HuH-7.5 (cell line): ENCODE data around the gene PIK3CD.
"Not testable (repeated sequence)": the region's sequence is repeated elsewhere in the genome, so short reads cannot be mapped to it uniquely, and the experiment has no call there.

Source experiments
- DNase-seq: peaks from one replicate; pipeline ENCODE4 v3.0.0; 2011; ENCODE audit warnings: low spot score

PIK3CD gene

DNA sequence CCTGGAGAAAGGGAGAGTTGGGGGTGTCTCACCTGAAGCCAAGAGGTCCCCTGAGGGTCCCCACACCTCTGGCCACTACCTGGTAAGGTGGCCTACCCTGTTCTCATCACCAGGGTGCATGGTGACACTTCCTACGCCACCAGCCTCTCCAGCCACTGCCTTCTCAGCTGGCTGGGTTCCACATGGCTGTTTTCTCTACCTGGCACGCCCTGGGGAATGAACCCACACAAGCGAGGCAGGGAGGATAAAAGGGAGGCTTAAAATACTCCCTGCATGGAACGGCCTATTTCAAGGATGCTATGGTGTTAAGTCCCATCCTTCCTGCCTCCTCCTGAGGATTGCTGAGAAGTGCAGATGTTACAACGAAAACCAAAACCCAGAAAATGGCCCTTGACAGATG lies 84.7 kb downstream of the PIK3CD start:
- DNase-seq = no peak

DNA sequence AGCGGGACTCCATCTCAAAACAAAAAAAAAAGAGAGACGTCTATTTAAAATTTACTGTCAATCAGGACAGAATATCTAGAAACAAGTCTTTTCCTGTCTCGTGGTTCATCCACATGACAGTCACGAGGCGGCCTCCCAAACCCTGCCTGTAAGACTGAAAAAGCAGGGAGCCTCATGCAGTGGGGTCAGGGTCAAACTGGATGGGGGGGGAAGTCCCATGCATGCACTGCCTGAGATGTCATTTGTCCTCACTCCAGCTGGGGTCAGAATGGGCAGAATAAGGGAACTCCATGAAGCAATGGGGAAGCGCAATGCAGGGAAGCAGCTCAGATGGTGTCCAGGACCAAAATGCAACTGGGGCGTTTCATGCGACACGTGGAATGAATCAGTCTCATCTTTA lies 85.5 kb downstream of the PIK3CD start:
- DNase-seq = no peak

DNA sequence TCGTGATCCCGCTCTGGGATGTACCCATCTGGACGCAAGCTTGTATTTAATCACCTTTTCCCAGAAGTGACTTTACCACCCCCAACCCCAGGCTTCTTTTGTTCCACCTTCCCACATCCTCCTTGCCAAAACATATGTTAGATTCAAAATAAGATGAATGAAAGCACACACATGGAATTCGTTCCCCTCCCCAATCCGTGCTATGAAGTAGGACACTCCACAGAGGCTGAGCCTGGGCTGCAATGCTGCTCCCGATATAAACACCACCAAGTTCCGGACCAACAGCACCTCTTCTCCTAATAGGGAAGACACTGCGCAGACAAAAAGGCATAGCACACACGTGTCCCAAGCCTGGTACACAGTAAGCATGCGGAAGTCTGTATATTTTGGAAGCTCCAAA lies 86.1 kb downstream of the PIK3CD start:
- no peak for DNase-seq

DNA sequence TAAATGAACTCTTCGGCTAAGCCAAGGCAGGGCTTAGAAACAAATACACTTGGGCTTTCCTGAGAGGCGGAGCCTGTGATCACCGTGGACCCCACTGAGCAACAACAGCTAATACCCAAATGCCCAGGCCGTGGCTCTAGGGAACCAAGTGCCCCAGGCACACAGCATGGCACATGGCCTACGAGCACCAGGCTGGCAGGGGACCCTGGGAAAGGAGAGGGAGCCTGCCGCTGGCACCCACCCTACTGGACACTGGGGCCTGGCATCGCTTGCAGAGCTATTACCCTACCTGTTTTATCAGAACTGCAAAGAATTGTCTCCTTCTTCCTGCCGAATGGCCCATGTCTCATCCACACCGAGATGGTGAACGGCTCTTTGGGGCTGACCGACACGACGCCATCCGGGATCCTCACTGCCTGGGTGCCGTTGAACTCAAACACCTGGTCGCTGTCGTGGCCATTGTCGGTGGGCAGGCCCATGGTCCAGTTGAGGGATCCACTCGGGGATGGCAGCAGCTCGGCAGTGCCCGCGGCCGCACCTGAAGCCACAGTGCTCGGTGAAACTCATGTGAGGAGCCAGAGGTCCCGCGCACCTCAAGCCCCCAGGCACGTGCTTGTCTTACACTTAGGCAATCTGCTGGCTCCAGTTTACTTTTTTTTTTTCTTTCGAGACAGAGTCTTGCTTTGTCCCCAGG lies 92.7 kb downstream of the PIK3CD start:
- DNase-seq = no peak

DNA sequence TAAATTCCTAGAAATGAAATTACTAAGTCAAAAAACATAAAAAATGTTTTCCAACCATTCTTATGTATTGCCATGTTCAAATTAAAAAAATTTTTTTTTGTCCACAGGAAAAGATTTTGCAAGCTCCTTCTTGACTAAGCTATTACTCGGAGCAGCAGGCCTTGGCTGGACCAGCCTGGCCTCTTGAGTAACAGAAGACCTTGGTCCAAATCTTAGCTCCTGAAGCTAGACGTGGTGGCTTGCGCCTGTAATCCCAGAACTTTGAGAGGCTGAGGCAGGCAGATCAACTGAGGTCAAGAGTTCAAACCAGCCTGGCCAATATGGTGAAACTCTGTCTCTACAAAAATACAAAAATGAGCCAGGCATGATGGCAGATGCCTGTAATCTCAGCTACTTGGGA lies 94.7 kb downstream of the PIK3CD start:
- DNase-seq = no peak

DNA sequence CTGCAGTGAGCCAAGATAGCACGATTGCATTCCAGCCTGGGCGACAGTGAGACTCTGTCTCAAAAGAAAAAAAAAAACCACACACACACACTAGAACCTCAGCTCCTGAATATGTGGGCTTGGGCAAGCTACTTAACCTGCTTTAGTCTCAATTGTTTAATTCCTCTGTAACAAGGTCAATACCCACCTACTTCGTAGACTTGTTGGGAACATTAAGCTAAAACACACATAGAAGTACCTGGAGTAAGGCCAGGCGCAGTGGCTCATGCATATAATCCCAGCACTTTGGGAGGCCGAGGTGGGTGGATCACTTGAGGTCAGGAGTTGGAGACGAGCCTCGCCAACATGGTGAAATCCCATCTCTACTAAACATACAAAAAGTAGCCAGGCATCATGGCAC lies 95.1 kb downstream of the PIK3CD start:
- no peak for DNase-seq

DNA sequence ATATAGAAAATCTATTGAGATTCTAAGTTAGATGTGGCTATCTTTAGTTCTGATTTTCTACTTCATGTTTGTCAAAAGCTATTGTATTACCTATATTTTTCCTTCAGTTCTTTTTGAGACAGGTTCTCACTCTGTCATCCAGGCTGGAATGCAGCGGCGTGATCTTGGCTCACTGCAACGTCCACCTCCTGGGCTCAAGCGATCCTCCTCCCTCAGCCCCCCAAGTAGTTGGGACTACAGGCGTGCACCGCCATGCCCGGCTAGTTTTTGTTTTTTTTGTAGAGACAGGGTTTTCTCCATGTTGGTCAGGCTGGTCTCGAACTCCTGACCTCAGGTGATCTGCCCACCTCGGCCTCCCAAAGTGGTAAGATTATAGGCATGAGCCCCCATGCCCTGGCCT lies 96.9 kb downstream of the PIK3CD start:
- not testable (repeated sequence) for DNase-seq

DNA sequence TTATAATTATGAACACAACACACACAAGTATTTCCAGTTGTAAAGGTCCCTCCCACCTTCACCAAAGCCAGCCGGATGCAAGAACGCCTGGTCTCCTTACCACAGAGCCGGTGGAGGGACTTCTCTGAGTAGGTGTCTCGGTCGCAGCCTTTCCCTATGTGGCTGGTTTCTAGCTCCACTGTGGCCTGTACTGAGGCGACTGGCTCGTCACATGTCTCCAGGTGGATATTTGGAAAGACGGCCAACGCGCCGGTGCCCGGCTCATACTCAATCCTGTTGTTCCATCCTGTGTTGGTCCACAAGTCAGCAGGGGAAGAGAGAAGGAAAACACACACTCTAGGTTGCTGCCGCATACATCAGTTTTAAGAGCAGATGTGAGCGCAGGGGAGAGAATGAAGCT lies 97.8 kb downstream of the PIK3CD start:
- DNase-seq = no peak

DNA sequence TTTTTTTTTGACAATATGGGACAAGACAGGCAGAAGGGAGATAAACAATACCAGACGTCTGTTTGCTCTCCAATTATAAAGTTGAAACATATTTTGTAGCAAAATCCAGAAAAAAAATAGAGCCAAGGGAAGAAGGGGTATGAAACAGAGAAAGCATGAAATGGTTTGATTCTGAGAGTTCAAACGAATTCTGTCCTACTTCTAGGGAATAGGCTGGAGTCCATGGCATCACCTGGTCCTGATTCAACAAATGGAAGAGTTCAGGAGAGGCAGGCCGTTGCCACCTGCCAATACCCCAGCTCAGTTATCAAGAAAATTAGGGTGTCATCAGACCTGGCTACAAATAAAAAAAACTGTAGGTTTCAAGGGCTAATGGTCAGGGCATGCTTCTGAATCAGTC lies 100.4 kb downstream of the PIK3CD start:
- DNase-seq = no peak

DNA sequence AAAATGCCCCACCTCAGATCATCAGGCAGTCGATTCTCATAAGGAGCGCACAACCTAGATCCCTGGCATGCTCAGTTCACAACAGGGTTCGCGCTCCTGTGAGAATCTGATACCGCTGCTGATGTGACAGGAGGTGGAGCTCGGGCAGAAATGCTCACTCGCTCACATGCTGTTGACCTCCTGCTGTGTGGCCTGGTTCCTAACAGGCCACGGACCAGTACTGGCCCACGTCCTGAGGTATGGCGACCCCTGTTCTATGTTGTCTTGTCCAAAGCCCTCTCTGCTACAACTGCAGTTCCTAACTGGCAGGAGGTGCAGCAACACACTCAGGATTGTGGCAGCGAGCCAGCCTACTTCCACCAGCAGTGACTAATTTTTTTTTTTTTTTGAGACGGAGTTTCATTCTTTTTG lies 101.6 kb downstream of the PIK3CD start:
- DNase-seq = no peak

DNA sequence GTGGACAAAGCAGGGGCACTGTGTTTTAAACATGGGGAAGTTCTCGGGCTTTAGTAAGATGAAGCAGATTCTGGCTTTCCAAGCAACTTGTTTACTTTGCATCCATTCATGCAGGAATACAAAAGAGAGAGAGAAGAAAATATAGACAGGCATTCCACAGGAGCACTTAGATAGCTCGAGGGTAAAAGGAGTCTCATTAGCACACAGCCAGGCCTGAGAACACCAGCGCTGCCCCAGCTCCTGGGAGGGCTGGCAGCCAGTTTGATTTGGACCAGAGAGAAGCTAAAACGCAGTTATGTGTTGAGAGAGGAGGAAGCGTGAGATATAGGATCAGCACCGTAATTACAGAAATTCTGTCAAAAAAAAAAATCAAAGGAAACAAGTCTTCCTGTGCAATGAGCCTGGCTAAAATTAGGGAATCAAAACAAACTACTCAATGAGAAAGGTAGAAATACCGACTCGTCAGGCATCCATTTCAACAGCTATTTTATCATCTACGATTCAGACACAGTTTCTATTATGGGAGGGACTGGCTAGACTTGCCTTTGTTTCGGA lies 104.0 kb downstream of the PIK3CD start:
- DNase-seq = no peak

DNA sequence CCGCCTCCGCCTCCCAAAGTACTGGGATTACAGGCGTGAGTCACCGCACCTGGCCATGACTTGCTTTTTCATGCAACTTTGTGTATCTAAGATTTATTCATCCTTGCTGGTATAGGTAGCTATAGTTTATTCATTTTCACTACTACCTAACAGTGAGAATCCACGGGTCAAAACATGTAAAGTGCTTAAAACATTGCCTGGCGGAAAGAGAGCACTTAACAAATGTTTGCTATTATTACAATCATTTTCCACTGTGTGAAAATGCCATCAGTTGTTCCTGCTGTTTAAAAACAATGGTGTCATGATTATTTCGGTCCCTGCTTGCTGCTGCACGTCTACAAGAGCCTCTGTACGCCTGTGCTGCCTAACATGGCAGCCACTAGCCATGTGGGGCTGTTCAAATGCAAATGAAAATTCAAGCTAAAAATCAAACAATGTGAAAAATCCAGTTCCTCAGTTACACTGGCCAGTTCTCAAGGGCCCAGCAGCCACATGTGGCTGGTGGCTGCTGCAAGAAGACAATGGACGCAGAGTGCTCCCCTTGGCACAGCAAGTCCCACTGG lies 107.1 kb downstream of the PIK3CD start:
- DNase-seq = no peak

DNA sequence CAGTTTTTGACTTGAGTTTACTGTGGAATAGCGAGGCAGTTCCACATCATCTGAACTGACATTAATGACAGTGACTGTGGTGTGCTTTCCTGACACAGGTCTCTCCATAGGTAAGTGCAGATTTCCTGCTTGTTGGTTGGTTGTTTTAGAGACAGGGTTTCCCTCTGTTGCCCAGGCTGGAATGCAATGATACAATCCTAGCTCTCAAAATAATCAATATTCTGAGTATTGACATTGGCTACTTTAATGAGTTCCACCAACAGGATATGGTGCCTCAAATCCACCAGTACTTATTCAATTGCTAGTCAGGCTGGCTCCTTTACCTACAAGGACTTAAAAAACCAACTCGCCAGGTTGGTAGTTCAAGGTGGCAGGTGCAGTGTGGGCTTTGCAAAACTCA lies 108.4 kb downstream of the PIK3CD start:
- peak; percentile 32 for DNase-seq

DNA sequence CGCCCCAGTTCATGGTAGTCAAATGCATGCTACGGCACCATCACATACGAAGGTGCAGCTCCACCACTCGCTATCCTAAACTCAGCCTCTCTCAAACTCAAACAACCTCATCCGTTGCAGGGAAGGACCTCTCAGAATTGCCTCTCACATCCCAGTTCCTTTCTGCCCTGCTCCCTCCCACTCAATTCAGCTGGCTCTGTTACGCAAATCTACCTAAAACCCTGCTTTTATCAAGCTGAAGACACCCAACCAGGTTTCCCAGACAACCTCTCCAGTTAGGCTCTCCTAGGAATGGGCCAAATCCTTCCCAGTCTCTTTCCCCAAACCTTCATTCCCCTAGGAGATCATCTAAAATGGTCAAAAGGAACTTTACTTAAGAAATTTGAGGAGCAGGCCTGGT lies 109.3 kb downstream of the PIK3CD start:
- no peak for DNase-seq

DNA sequence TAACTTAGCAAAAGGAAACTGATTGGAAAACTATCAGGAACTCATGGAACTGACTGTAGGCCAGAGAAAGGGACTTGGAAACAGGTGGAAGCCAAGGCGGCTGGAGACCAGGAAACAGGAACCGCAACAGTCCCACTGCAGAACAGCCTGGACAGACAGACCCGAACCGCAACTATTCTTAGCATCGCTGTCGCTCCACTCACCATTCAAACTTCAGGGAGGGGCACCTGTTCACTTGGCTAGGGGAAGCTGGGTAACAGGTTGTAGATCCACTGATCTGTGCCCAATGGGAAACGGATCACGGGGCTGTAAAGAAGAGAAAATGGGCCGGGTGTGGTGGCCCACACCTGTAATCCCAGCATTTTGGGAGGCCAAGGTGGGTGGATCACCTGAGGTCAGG lies 110.3 kb downstream of the PIK3CD start:
- DNase-seq = no peak

DNA sequence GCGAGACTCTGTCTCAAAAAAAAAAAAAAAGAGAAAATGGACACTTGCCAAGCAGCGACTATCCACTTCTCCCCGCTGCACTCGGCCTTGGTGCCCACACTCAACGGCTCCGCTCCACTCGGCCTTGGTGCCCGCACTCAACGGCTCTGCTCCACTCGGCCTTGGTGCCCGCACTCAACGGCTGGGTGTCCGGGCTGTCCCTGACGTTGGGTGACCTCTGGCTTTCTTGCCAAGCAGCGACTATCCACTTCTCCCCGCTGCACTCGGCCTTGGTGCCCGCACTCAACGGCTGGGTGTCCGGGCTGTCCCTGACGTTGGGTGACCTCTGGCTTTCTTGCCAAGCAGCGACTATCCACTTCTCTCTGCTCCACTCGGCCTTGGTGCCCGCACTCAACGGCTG lies 110.9 kb downstream of the PIK3CD start:
- DNase-seq = not testable (repeated sequence)

DNA sequence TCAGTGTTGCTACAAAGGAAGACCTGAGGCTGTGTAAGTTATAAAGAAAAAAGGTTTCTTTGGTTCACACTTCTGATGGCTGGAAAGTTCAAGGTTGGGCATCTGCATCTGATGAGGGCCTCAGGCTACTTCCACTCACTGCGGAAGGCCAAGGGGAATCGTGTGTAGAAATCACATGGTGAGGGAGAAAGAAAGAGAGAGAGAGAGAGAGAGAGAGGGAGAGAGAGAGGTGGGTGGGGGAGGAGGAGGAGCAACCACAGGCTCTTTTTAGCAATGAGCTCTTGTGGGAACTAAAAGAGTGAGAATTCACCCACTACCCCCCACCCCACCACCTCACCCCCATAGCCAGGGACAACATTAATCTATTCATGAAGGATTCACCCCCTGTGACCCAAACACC lies 112.4 kb downstream of the PIK3CD start:
- DNase-seq = no peak

DNA sequence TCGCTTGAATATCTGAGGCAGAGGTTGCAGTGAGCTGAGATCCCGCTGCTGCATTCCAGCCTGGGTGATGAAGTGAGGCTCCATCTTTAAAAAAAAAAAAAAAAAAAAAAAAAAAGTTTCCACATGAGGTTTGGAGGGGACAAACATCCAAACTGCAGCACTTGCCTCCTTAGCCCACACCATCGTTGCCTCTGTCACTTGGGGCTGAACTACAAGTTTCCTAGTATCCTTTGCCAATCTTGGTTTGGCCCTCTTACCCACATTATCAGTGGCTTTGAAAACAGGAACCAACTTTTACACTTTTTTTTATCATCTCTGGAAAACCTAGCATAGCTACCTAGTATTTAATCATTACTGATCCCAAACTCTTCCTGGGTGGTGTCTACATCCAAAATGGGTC lies 113.0 kb downstream of the PIK3CD start:
- no peak for DNase-seq

DNA sequence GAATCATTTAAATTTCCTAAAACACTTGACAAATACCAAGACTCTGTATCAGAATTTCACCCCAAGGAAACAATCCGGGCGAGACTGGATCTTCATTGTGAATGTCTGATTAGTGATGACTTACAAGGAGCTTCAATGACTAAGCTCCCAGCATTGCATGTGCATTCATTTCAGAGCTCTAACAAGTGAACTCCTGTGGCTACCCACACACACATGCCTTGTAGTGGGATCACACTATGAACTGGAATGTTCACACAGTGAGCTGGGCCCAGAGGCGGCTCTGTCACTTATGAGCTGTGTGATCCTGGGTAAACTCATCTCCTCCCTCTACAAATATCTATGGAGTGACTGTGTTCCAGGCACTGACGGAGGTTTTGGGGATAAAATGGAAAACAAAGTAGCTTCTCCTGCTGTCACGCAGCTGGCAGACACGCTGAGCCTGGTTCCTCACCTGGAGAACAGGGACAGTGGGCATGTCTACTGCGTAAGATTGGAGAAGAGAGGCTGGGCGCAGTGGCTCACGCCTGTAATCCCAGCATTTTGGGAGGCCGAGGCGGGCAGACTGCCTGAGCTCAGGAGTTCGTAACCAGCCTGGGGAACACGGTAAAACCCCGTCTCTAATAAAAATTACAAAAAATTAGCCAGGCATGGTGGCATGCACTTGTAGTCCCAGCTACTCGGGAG lies 115.4 kb downstream of the PIK3CD start:
- DNase-seq = no peak

DNA sequence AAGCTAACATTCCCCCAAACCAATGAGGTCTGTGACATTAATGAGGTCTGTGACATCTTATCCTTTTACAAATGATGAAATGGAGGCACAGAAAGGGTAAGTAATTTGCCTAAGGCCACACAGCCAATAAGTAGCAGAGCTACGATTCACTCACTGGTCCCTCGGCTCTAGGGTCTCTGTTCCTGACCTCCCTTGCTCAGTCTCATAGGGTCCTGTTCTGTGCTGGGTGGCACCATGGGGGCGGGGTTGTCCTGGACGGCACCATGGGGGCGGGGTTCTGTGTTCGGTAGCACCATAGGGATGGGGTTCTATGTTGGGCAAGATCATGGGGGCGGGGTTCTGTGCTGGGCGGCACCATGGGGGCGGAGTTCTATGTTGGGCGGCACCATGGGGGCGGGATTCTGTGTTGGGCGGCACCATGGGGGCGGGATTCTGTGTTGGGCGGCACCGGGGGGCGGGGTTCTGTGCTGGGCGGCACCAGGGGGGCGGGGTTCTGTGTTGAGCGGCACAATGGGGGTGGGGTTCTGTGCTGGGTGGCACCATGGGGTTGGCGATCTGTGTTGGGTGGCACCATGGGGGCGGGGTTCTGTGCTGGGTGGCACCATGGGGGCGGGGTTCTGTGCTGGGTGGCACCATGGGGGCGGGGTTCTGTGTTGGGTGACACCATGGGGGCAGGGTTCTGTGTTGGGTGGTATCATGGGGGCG lies 116.6 kb downstream of the PIK3CD start:
- DNase-seq = no peak

DNA sequence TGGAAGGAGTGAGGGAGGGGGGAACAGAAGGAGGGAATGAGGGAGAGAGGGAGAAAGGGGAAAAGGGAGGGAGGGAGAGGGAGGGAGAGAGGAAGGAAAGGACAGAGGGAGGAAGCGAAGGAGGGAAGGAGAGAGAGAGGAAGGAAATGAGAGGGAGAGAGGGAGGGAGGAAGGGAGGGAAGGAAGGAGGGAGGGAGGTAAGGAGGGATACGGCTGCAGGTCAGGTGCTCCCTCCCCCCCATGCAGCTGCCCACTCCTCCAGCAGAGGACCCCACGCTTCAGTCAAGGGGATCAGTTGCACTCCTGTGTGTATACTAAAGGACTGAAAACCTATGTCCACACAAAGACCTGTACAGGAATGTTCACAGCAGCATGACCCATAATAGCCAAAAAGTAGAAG lies 117.5 kb downstream of the PIK3CD start:
- no peak for DNase-seq

DNA sequence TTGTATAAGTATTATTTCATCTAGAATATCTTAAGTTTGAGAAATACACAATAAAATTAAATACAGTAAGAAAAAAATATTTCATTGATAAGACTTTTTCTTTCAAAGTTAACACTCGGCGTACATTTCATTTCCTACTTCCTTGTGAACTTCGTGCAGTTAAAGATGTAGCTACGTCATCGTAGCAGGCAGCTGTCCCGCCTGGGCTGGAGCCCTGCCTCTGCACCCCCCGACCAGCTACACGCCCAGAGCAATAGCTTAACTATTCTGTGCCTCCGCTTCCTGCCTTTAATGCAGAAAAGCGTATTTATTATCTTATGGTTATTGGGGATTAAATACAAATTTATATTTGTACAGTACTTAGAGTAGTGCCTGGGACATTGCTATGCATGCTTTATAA lies 118.8 kb downstream of the PIK3CD start:
- no peak for DNase-seq
